SU-DHL-6 (cell line): ENCODE data around the gene MRPL34.
A peak's percentile ranks its signal among the peaks of the same experiment; 100 is the strongest.

Source experiments
- H2AFZ ChIP-seq: fragments of 200-600 bp; sonication (generic); 2 replicates; pipeline ENCODE4 v1.6.1; 2014; ENCODE audit warnings: low read depth, mild to moderate bottlenecking, moderate library complexity, mixed read lengths, antibody characterized with exemption, low read length; ENCODE audit not compliant: severe bottlenecking
- H3F3A ChIP-seq: fragments of 200-600 bp; shearing (Covaris generic); 2 replicates; pipeline ENCODE4 v1.6.0; 2016; ENCODE audit warnings: antibody characterized with exemption, mild to moderate bottlenecking; ENCODE audit not compliant: insufficient read depth
- H3K27ac ChIP-seq: fragments of 200-600 bp; sonication (generic); 2 replicates; pipeline ENCODE4 v1.5.1; 2016; ENCODE audit warnings: low read depth, mild to moderate bottlenecking, low read length, moderate library complexity, mixed read lengths
- H3K27me3 ChIP-seq: fragments of 200-600 bp; sonication (generic), shearing (Covaris generic); 2 replicates; pipeline ENCODE4 v1.6.0; 2014; ENCODE audit warnings: mild to moderate bottlenecking, low read length
- H3K36me3 ChIP-seq: fragments of 200-600 bp; sonication (generic); 2 replicates; pipeline ENCODE4 v1.6.1; 2014; ENCODE audit warnings: mild to moderate bottlenecking, low read length, mixed read lengths
- H3K4me2 ChIP-seq: fragments of 300-600, 200-600 bp; shearing (Covaris generic), sonication (generic); 2 replicates; pipeline ENCODE4 v1.6.0; 2014; ENCODE audit warnings: low read length, low read depth, mild to moderate bottlenecking; ENCODE audit not compliant: poor library complexity, severe bottlenecking
- H3K4me3 ChIP-seq: fragments of 200-600 bp; sonication (generic); 2 replicates; pipeline ENCODE4 v1.5.1; 2014; ENCODE audit warnings: antibody characterized with exemption, low read length, mild to moderate bottlenecking, mixed read lengths; ENCODE audit not compliant: insufficient read depth, poor library complexity, severe bottlenecking
- H3K79me2 ChIP-seq: fragments of 200-600 bp; sonication (generic); 2 replicates; pipeline ENCODE4 v1.6.1; 2014; ENCODE audit warnings: mild to moderate bottlenecking, low read length, moderate library complexity; ENCODE audit not compliant: insufficient read depth
- H3K9ac ChIP-seq: fragments of 200-600 bp; sonication (generic); 2 replicates; pipeline ENCODE4 v1.7.0; 2014; ENCODE audit warnings: mild to moderate bottlenecking, low read length
- H3K9me2 ChIP-seq: fragments of 200-600 bp; sonication (generic); replicated peaks from 2 replicates; pipeline ENCODE4 v1.6.1; 2014; ENCODE audit warnings: low read length; ENCODE audit not compliant: insufficient read depth
- H3K9me3 ChIP-seq: fragments of 200-600 bp; sonication (generic); 2 replicates; pipeline ENCODE4 v1.6.1; 2014; ENCODE audit warnings: low read length, mixed read lengths; ENCODE audit not compliant: insufficient read depth
- H4K20me1 ChIP-seq: fragments of 200-600 bp; sonication (generic); 2 replicates; pipeline ENCODE4 v1.6.1; 2014; ENCODE audit warnings: low read depth, mild to moderate bottlenecking, antibody characterized with exemption, low read length, moderate library complexity, mixed read lengths
- EZH2phosphoT487 ChIP-seq: fragments of 200-600 bp; sonication (generic), shearing (Covaris generic); conservative IDR thresholded peaks from 2 replicates; pipeline ENCODE4 v1.6.1; 2018; ENCODE audit warnings: mild to moderate bottlenecking, antibody characterized with exemption, low read length, moderate library complexity, mixed read lengths
- TF ChIP-seq, protein P1 (sequence below): fragments of 200-600 bp; sonication (generic); IDR thresholded peaks from one replicate; pipeline ENCODE4 v1.5.1; 2017; ENCODE audit warnings: antibody characterized with exemption, mild to moderate bottlenecking, low read length, moderate library complexity; ENCODE audit not compliant: insufficient read depth, poor library complexity, severe bottlenecking

The MRPL34 gene

DNA sequence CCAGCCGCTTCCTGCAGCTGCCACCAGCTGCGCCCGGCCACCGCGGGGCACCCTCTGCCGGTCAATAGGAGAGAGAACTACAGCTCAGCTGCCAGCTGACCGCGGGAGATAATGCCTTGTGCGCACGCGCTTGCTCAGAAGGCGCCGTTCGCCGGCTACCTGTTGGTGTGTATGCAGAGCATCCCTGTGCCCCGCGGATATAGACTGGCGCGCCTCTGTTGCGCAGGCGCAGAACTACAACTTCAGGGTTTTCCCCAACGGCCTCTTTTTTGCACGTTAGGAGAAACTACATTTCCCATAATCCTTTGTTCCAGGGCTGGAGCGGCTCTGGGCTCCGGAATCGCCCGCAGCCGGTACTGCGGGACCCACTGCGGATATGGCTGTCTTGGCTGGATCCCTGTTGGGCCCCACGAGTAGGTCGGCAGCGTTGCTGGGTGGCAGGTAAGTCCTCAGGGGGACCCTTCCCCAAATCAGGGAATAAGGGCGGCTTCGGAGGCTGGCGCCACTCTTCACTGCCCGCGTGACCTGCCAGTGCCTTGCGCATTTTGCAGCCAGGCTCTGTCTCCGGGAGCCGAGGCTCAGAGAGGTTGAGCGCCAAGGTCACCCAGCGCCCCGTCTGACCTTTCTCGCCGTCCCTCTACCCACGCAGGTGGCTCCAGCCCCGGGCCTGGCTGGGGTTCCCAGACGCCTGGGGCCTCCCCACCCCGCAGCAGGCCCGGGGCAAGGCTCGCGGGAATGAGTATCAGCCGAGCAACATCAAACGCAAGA, at the start of gene MRPL34:
Gene MRPL34, plus strand, starts transcription at position 356 of the 768 bp plus-strand sequence. Its CDS starts 21 bp downstream, at position 377.
- no peaks in the 10 kb centered on the region for H3K9me3 ChIP-seq
- H3K4me2 ChIP-seq = peak within 1 kb of the TSS; percentile 100
- H2AFZ ChIP-seq = peak within 1 kb of the TSS; percentile 57
- H3F3A ChIP-seq = peaks cover 25% of the 10 kb centered on the region
- H3K27me3 ChIP-seq = no peaks in the 10 kb centered on the region
- peak within 1 kb of the TSS; percentile 87 for H3K27ac ChIP-seq
- H3K79me2 ChIP-seq = peaks cover 21% of the 10 kb centered on the region
- H3K36me3 ChIP-seq = no peaks in the 10 kb centered on the region
- peak within 1 kb of the TSS; percentile 91 for H3K4me3 ChIP-seq
- peak within 1 kb of the TSS; percentile 87 for H3K9ac ChIP-seq
- TF ChIP-seq, protein P1, sequence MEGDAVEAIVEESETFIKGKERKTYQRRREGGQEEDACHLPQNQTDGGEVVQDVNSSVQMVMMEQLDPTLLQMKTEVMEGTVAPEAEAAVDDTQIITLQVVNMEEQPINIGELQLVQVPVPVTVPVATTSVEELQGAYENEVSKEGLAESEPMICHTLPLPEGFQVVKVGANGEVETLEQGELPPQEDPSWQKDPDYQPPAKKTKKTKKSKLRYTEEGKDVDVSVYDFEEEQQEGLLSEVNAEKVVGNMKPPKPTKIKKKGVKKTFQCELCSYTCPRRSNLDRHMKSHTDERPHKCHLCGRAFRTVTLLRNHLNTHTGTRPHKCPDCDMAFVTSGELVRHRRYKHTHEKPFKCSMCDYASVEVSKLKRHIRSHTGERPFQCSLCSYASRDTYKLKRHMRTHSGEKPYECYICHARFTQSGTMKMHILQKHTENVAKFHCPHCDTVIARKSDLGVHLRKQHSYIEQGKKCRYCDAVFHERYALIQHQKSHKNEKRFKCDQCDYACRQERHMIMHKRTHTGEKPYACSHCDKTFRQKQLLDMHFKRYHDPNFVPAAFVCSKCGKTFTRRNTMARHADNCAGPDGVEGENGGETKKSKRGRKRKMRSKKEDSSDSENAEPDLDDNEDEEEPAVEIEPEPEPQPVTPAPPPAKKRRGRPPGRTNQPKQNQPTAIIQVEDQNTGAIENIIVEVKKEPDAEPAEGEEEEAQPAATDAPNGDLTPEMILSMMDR = peak; percentile 58
- no peak for TF ChIP-seq EZH2phosphoT487
- no peaks in the 10 kb centered on the region for H4K20me1 ChIP-seq
- no peaks in the 10 kb centered on the region for H3K9me2 ChIP-seq

DNA sequence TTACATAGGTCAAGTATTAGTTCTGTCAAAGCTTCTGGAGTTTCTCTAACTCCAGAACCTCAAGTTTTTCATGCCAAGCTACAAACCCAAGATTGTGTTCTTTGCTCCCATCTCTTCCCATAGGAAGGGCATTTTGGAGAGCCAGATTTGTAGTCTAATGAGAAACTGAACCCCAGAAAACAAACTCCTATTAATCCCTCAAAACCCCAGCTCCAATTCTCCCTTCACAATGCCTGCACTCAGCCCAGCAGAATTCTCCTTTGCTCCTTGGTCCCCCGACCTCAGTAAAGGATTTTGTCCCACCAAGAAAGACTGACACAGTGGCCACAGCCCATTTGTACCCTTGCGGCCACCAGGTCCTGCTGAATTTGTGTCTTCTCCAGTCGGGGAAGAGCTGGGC, 49.5 kb upstream of the MRPL34 start:
- no peaks in the 10 kb centered on the region for H3F3A ChIP-seq
- H3K9me3 ChIP-seq = no peaks in the 10 kb centered on the region
- H3K36me3 ChIP-seq = no peaks in the 10 kb centered on the region
- TF ChIP-seq, protein P1 = no peak
- no peak for TF ChIP-seq EZH2phosphoT487
- no peak overlapping the region for H3K4me3 ChIP-seq
- no peak overlapping the region for H3K27ac ChIP-seq
- no peak overlapping the region for H3K4me2 ChIP-seq
- no peaks in the 10 kb centered on the region for H3K27me3 ChIP-seq
- H3K79me2 ChIP-seq = no peaks in the 10 kb centered on the region
- H3K9me2 ChIP-seq = no peaks in the 10 kb centered on the region
- no peaks in the 10 kb centered on the region for H4K20me1 ChIP-seq
- no peak overlapping the region for H3K9ac ChIP-seq
- no peak overlapping the region for H2AFZ ChIP-seq

- Histone ChIP-seq H3K27ac (no peak overlapping the region), H3K4me2 (no peak overlapping the region), H3K36me3 (no peaks in the 10 kb centered on the region), H3K79me2 (no peaks in the 10 kb centered on the region), H3K27me3 (no peaks in the 10 kb centered on the region), H3F3A (peaks cover 4% of the 10 kb centered on the region; the same call in 1 of the 2 replicates), H3K9me2 (no peaks in the 10 kb centered on the region), H4K20me1 (no peaks in the 10 kb centered on the region), H3K9me3 (no peaks in the 10 kb centered on the region), H2AFZ (no peak overlapping the region), H3K4me3 (no peak overlapping the region), H3K9ac (no peak overlapping the region)
- TF ChIP-seq, protein P1 = no peak
- no peak for TF ChIP-seq EZH2phosphoT487
Measured at GRCh38 chr19:17259118-17259780, 46.4 kb upstream of the MRPL34 start.
